GOT3 (cell line): Measurements from ENCODE around the gene SHISA4.
"Not testable (repeated sequence)": the region's sequence is repeated elsewhere in the genome, so short reads cannot be mapped to it uniquely, and the experiment has no call there.

Experiments
- DNase-seq: peaks from one replicate; lab custom pipeline; 2025; ENCODE audit warnings: mixed read lengths; lab: John Stamatoyannopoulos, UW

The SHISA4 gene

GRCh38 chr1:201928266-201928665, 39.6 kb downstream of the SHISA4 start:
- no peak for DNase-seq

- DNase-seq = no peak
Measured at GRCh38 chr1:201930137-201930536, 41.4 kb downstream of the SHISA4 start.

DNA sequence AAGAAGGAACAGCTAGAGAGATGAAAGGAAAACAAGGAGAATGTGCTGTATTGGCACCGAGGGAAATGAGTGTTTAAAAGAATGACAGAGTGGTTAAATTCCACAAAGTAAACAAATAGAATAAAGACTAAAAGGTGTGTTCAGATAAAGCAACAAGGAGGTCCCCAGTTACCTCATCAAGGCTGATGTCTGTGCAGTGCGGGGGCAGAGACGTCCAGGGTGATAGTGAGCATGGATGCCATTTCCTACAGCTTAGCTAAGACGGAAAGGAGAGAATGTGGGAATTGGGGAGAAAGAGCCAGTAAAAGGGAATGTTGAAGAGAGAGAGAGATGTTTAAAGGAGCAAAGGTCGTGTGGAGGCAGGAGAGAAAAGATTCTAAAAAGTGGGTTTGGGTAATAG, 42.1 kb downstream of the SHISA4 start:
- DNase-seq = no peak

DNA sequence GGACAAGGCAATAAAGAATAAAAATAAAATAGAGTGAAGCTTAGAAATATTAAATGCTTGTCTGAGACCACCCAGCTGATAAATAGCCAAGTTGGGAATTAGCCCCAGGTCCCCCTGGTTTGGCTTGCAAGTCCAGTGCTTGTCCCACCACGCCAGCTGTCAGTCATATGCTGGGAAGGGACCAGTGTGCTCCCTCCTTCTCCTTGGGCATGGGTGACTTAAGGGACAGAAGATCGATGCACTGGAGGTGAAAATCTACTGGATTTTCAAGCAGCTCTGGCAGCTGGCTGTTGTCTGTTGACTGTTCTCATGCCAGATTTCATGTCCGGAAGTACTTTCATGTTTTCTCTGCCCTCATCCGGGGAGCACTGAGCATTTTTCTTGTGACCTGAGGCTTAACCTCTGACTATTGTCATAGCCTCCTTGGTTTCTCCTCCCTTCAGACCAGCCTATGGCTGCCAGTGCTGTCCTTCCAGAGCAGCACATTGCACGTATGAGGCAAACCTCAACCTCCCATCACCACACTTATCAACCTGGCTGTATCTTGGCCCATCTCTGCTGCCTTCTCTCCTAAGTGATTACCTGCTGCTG, 45.2 kb downstream of the SHISA4 start:
- DNase-seq = no peak

DNA sequence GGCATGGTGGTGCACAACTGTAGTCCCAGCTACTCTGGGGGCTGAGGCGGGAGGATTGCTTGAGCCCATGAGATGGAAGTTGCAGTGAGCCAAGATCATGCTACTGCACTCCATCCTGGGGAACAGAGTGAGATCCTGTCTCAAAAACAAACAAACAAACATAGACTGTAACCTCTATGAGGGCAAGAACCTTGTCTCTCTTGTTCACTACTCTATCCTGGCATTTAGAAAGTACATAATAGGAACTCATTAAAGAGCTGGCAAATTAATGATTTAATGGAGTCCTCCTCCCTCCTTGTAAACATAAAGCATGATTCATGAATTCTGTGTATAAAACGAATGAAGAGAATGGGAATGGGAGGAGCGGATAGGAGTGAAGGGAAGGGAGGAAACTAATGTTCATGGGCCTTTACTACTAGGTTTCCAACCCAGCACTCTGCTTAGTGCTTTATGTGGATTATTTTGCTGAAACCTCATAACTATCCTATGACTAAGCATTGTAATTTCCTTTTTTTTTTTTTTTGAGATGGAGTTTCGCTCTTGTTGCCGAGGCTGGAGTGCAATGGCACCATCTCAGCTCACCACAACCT, 49.0 kb downstream of the SHISA4 start:
- DNase-seq = no peak

GRCh38 chr1:201938440-201939035, 49.8 kb downstream of the SHISA4 start:
- DNase-seq = no peak

GRCh38 chr1:201939148-201939547, 50.5 kb downstream of the SHISA4 start:
- DNase-seq = no peak

GRCh38 chr1:201939574-201939973, 50.9 kb downstream of the SHISA4 start:
- no peak for DNase-seq

DNA sequence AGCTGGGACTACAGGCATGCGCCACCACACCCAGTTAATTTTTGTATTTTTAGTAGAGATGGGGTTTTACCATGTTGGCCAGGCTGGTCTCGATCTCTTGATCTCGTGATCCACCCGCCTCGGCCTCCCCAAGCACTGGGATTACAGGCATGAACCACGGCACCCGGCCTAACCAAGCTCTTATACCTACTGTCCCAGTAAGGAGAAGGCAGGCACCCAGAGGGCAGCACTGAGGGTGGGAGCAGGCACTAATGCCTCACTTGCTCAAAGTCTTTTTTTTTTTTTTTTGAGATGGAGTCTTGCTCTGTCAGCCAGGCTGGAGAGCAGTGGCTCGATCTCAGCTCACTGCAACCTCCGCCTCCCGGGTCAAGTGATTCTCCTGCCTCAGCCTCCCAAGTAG, 51.6 kb downstream of the SHISA4 start:
- DNase-seq = not testable (repeated sequence)

DNA sequence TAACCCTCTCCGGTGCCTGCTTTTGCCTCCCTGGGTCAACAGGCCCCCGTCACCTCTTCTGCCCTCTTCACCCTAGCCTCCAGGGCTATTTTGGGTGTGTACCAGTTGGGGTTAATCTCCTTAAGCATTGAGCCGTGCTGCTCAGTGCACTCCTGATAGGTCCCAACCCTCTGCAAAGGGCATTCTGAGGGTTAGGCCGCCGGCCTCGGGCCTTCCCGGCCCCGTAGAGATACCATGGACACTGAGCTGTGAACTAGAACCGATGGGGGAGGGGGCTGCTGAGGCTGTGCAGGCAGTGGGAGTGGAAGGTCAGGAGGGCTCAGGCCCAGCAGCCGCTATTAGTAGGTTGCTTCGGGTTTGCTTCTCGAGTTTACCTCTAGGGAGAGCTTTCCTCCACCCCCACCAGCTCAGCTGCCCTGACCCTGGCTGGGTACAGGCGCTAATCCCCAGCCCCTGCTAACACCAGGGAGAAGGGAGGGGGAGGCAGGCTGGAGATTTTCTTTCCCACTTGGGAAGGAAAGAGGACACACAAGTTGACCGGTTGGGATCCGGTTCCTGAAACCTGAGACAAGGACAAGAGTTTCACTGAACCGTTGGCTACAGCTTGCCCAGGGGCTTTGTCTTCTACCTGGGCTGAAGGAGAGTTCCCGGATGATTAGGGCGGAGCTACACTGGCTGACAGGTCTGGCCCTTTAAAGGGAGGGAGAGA, 52.9 kb downstream of the SHISA4 start:
- DNase-seq = no peak

DNA sequence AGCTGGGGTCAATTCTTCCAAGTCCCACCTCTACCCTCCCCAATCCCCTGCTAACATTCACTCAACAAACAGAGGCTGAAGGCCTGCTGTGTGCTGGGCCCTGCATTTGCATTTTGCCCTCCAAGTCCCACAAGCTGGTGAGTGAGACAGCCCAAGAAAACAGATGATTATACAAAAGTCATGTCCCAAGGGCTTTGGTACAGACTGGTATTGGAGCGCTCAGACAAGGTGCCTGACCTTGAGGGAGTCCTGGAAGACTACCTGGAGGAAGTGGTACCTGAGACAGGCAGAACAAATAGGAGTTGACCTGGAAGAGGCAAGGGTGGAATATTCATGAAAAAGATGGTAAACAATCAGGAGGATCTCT, 53.4 kb downstream of the SHISA4 start:
- no peak for DNase-seq
